GM04503 (cell line): ENCODE data around the gene ITGAL.
"Not testable (repeated sequence)": the region's sequence is repeated elsewhere in the genome, so short reads cannot be mapped to it uniquely, and the experiment has no call there.

ENCODE experiments used
- DNase-seq: peaks from one replicate; pipeline ENCODE4 v3.0.0-alpha.2; 2012; ENCODE audit warnings: low read depth

Gene ITGAL

DNA sequence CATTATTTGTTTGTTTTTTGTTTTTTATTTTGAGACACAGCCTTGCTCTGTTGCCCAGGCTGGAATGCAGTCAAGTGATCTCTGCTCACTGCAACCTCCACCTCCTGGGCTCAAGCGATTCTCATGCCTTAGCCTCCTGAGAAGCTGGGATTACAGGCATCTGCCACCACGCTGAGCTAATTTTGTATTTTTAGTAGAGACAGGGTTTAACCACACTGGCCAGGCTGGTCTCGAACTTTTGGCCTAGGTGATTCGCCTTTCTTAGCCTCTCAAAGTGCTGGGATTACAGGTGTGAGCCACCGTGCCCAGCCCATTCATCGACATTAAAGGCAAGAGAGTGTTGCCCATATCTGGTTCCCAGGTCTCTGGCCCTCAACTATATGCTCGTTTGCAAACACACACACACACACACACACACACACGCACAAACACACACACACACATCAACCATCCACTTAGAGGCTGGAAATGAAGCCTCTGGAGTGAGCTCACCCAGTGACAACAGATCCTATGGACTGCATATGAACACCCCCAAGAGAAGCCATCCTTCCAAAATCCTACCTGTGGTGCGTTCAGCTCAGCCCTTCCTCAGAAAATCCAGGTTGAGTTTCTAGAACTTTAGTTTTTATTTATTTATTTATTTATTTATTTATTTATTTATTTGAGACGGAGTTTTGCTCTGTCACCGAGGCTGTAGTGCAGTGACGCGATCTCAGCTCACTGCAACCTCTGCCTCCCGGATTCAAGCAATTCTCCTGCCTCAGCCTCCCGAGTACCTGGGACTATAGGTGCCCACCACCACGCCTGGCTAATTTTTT is 14.6 kb upstream of the ITGAL start:
- no peak for DNase-seq

DNA sequence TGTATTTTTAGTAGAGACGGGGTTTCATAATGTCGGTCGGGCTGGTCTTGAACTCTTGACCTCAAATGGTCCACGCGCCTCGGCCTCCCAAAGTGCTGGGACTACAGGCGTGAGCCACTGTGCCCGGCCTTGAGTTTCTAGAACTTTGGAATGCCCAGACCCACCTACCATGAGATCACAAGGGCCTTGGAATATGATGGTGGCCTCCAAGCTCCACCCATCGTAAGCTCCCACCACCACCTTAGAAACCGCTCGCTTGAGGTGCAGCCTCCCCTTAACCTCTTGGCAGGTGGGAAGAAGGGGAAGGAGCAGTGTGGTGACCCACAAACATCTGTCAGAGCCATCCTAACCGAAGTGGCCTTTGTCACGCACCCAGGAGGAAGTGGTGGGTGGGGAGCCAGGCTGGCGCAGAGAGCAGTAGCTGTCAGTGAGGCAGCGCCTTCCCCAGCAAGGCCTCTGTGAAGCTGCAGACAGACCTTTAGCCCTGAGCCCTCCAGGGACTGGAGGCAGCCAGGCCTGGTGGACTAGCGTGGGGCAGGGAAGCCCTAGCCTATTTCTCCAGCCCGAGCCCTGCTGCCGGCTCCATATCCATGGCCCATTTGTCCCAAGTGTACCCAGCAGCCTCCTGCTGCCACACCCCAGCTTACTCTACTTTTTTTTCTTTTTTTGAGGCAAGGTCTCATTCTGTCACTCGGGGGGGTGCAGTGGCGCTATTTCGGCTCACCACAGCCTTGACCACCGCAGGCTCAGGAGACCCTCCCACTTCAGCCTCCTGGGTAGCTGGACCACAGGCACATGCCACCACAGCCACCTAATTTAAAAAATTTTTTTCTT is 13.8 kb upstream of the ITGAL start:
- no peak for DNase-seq

DNA sequence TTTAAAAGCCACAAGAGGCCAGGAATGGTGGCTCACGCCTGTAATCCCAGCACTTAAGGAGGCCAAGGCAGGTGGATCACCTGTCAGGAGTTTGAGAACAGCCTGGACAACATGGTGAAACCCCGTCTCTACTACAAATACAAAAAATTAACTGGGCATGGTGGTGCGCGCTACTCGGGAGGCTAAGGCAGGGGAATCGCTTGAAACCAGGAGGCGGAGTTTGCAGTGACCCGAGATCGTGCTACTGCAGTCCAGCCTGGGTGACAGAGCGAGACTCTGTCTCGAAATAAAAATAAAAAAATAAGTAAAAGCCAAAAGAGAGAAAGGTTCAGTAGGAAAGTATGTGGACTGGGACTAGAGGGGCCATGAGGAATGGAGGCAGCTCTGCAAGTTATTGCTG is 13.1 kb upstream of the ITGAL start:
- no peak for DNase-seq

DNA sequence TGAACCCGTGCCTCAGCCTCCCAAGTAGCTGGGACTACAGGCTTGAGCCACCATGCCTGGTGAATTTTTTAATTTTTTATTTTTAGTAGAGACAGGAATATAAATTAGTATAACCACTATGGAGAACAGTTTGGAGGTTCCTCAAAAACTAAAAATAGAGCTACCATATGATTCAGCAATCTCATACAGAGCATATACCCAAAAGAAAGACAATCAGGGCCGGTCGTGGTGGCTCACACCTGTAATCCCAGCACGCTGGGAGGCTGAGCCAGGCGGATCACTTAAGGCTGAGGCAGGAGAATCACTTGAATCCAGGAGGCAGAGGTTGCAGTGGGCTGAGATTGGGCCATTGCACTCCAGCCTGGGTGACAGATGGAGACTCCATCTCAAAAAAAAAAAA is 11.1 kb upstream of the ITGAL start:
- not testable (repeated sequence) for DNase-seq

DNA sequence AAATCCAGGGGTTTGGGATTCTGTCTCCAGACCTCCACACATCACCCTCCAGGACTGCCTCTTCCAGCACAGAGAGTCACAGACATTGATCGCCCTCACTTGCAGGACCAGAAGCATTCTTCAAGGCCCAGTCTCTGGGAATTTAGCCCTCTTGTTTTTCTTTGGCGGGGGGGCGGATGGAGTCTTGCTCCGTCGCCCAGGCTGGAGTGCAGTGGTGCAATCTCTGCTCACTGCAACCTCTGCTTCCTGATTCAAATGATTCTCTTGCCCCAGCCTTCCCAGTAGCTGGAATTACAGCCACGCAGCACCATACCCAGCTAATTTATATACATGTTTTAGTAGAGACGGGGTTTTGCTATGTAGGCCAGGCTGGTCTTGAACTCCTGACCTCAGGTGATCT is 8.5 kb upstream of the ITGAL start:
- DNase-seq, result no peak

DNA sequence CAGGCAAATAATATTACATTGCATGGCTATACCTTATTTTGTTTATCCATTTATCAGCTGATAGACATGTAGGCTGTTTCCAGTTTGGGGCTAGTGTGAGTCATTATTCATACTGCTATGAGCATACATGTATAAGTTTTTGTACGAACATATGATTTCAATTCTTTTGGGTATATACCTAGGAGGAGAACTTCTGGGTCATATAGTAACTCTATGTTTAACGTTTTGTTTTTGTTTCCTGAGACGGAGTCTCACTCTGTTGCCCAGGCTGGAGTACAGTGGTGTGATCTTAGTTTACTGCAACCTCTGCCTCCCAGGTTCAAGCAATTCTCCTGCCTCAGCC is 2.4 kb upstream of the ITGAL start:
- DNase-seq, result no peak

DNA sequence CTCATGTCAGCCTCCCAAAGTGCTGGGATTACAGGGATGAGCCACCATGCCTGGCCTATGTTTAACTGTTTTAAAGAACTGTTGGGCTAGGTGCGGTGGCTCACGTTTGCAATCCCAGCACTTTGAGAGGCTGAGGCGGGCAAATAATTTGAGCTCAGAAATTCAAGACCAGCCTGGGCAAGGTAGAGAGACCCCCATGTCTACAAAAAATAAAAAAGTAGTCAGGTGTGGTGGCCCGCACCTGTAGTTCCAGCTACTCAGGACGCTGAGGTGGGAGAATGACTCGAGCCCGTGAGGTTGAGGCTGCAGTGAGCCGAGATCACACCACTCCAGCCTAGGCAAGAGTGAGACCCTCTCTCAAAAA is 1.9 kb upstream of the ITGAL start:
- DNase-seq, result no peak

DNA sequence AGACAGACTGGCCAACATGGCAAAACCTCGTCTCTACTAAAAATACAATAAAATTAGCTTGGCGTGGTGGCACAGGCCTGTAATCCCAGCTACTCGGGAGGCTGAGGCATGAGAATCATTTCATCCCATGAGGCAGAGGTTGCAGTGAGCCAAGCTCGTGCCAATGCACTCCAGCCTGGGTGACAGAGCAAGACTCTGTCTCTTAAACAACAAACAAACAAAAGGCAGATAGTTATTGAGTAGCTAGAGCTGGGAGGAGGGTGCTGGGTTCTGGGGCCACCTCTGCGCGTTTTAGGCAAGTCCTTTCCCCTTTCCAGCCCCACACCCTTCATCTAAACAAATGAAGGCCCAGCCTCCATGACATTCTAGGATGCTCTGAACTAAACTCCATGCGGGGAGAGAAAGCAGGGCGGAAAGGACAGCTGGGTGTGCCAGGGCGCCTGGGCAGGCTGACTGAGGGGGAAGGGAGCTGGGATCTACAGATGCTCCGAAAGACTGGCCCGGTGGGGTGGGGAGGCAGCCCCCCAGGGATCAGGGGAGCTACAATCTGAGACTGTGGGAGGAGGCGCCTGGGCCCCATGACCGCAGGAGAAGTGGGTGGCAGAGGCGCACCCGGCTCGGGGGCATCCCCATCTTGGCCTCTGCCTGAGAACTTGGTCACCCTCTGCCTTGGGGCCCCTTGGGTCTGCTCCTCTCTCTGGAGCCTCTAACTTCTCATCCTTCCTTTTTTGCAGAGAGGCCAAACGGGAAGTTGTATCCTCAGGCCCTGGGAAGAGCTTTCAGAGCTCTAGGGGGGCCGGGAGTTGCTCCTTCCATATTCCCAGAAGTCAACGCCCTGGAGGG is 910 bp downstream of the ITGAL start:
- no peak for DNase-seq

DNA sequence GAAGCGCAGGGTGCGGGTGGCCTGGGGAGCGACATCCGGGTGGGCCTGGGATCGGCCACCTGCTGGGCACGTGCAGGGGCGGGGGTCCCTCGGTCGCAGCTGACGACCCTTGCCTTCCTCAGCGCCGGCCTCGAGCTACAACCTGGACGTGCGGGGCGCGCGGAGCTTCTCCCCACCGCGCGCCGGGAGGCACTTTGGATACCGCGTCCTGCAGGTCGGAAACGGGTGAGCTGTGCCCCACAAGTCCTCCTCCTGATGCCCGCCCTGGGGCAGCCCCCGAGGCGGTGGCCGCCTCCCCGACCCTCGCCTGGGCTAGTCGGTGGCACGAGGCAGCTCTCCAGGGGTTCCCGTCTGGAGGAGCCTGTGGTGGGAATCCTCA is 1.5 kb downstream of the ITGAL start:
- no peak for DNase-seq

DNA sequence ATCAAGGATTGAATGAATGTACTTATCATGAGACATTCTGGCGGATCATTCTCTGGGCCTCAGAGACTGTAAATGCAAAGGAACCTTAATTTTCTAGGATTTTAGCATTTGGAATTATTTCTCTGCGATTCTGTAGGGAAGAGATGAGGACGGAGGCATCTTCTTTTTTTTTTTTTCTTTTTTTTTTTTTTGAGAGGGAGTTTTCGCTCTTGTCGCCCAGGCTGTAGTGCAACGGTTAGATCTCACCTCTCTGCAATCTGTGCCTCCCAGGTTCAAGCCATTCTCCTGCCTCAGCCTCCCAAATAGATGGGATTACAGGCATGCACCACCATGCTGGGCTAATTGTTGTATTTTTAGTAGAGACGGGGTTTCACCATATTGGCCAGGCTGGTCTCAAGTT is 2.1 kb downstream of the ITGAL start:
- no peak for DNase-seq

DNA sequence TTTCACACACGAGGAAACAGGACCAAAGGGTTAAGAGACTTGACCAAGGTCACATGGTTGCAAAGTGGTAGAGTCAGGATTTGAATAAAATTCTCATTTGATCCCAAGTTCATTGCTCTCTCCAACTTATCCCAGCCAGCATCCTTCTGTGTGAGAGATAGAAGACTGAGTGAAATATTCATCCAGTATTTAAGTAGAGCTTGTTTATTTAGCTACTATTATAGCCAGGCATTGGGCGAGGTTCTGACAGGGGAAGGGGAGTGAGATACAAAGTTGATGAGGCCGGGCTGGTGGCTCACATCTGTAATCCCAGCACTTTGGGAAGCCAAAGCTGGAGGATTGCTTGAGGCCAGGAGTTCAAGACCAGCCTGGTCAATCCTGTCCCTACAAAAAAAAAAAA is 4.4 kb downstream of the ITGAL start:
- no peak for DNase-seq

DNA sequence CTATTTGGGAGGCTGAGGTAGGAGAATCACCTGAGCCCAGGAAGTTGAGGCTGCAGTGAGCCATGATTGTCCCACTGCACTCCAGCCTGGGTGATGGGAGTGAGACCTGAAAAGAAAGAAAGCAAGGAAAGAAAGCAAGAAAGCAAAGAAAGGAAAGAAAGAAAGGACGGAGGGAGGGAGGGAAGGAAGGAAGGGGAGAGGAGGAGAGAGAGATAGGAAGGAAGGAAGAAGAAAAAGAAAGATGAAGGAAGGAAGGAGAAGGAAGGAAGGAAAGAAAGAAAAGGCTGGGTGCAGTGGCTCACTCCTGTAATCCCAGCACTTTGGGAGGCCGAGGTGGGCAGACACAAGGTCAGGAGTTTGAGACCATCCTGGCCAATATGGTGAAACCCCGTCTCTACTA is 5.2 kb downstream of the ITGAL start:
- not testable (repeated sequence) for DNase-seq

DNA sequence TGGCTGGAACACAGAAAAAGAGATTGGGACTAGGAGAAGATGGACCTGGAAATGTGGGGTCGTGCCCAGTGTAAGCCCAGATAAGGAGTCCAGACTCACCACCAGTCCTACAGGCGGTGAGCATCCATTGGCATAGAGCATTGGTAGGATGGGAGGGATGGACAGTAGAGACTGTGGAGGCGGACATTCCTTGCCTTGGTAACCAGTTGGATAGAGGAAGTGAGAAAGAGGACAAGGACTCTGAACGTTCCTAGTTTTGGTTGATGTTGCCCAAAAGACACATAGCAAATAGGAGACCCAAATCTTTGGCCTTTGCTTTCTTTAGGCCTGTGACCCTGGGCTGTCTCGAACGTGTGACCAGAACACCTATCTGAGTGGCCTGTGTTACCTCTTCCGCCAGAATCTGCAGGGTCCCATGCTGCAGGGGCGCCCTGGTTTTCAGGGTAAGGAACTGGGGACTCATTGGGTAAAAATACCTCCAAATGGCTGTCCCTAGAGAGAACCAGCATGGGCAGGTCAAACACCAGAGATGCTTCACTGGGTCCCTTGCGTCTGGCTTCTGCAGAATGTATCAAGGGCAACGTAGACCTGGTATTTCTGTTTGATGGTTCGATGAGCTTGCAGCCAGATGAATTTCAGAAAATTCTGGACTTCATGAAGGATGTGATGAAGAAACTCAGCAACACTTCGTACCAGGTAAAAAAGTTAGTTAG is 6.4 kb downstream of the ITGAL start:
- no peak for DNase-seq

DNA sequence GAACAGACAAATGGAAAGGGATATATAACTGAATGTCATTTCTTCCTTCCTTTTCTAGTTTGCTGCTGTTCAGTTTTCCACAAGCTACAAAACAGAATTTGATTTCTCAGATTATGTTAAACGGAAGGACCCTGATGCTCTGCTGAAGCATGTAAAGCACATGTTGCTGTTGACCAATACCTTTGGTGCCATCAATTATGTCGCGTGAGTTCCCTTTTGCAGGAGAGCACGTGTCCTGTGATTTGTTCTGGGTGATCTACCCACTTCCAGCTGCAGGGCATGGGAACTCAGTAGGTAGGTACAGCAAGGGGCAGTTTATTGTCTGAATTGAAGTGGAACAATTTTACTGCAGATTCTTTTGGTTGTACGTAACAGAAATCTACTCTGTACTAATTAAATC is 8.8 kb downstream of the ITGAL start:
- DNase-seq, result no peak

DNA sequence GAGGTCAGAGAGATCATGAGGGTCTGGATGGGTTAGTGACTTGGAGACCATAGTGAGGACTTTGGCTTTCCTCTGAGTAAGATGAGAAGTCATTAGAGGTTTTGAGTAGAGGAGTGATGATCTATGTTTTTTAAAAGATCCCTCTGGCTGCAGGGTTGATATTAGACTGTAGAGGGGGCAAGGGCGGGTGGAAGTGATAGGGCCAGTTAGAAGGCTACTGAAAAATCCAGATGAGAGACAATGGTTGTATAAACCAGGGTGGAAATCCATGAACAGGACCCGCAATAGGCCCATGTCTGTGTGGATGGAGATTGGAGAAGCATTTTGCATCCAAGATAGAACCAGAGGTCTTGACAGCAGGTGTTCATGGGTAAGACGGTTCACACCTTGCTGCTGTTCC is 9.8 kb downstream of the ITGAL start:
- DNase-seq, result no peak

DNA sequence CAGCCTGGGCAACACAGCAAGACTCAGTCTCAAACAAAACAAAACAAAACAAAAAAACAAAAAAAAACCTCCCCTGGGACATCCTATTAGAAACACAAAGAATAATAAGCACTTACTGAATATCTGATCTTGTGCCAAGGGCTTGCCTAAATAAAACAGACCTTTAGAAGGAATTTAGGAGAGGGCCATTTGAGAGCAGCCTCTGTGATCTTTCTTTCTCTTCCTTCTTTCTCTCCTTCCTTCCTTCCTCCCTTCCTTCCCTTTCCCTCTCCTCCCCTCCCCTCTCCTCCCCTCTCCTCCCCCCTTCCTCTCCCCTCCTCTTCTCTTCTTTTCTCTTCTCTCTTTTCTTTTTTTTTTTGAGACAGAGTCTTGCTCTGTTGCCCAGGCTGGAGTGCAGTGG is 12.3 kb downstream of the ITGAL start:
- no peak for DNase-seq

DNA sequence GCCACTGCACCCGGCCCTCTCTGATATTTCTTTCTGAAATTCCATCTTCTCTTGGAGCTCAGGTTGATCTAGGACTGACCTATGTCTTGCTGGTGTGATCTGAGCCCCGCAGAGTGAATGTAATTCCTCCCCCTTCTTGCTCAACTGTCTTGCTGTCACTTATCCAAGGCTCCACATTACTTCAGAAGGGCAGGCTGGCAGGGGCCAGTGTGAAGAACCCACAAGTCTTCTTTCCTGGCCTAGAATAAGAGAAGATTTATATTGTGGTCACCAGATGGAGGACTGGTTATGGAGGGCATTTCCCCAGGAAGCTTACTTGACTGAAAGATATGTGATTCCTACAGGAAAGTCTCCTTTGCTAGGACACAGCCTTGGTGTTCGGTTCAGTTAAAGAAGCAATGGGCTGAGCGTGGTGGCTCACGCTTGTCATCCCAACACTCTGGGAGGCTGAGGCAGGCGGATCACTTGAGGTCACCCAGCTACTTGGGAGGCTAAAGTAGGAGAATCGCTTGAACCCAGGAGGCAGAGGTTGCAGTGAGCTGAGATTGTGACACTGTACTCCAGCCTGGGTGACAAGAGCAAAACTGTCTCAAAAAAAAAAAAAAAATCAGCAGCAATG is 13.4 kb downstream of the ITGAL start:
- DNase-seq, result no peak

DNA sequence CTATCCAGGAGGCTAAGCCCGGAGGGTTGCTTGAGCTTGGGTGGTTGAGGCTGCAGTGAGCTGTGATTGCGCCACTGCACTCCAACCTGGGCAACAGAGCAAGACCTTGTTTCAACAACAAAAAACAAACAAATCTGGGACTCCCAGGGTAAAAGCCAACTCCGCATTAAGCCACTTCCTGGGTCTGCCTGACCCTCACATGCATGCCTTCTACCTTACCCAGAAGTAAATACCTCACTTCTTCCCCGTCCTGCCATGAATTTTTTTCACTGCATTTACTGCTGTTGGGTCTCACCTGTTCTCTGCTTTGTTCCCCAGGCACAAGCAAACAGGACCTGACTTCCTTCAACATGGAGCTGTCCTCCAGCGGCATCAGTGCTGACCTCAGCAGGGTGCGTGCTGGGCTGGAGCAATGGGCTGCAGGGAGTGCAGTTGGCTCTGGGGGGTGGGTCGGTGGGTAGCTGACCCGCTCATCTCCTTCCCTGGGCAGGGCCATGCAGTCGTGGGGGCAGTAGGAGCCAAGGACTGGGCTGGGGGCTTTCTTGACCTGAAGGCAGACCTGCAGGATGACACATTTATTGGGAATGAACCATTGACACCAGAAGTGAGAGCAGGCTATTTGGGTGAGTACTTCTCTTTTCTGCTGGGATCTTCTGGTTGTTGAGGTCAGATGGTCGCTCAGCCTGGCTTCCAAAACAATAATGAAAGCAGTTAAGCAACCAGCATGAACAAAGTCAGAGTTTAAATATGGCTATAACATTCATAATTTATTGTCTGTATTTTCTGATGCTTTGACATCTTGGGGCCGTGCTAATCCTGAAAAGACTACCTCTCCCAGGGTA is 16.4 kb downstream of the ITGAL start:
- no peak for DNase-seq

DNA sequence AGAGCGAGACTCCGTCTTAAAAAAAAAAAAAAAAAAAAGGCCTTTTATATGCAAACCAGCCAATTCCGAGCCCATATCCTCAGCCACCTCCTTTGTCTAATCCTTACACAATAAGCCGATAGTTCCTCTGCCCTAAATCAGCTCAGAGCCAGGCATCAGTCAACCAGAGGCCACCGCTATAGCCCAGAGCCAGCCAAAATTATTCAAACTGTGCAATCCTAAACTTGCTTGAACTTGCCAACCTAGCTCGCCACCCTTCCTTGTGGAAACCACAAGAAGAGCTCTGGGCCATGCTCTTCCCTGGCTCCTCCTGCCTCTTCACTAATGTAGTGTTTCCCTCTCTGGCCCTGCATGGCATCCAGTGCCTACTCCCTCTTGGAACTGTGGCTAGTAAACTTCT is 17.7 kb downstream of the ITGAL start:
- DNase-seq, result no peak

DNA sequence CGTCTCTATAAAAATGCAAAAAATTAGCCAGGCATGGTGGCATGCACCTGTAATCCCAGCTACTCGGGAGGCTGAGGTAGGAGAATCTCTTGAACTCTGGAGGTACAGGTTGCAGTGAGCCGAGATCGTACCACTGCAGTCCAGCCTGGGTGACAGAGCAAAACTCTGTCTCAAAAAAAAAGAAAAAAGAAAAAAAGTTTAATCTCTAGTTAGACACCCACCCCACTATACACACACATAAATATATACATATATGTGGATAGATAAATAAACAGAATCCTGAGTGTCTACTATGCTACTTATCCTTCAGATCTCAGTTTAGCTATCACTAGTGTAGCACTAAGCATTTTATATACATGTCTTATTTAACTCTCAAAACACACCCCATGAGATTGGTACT is 18.7 kb downstream of the ITGAL start:
- no peak for DNase-seq
